HL-60 (cell line): ENCODE measurements around the gene PXK.

Source experiments
- CTCF ChIP-seq: IDR thresholded peaks from one replicate; pipeline ENCODE4 v1.5.1; 2011; ENCODE audit warnings: low read length, control low read depth, inconsistent platforms; ENCODE audit not compliant: insufficient read depth
- POLR2AphosphoS5 ChIP-seq: IDR thresholded peaks from 2 replicates; pipeline ENCODE4 v1.6.1; 2012; ENCODE audit warnings: low read depth

- TF ChIP-seq CTCF (no peak), POLR2AphosphoS5 (no peak)
These were observed 51.8 kb downstream of the PXK start for GRCh38 chr3:58384381-58385090.
